Stimulated activated CD8-positive, alpha-beta memory T cell treated with anti-CD3 and anti-CD28 coated beads, Interleukin-15, amount 100 ng/mL, for 1 hour (primary cell): Measurements from ENCODE around the gene ST6GALNAC3.
"Not testable (repeated sequence)": the region's sequence is repeated elsewhere in the genome, so short reads cannot be mapped to it uniquely, and the experiment has no call there.

Source experiments
- DNase-seq: peaks from one replicate; pipeline ENCODE4 v3.0.0-alpha.2; 2020; ENCODE audit warnings: low read depth

ST6GALNAC3 gene

DNA sequence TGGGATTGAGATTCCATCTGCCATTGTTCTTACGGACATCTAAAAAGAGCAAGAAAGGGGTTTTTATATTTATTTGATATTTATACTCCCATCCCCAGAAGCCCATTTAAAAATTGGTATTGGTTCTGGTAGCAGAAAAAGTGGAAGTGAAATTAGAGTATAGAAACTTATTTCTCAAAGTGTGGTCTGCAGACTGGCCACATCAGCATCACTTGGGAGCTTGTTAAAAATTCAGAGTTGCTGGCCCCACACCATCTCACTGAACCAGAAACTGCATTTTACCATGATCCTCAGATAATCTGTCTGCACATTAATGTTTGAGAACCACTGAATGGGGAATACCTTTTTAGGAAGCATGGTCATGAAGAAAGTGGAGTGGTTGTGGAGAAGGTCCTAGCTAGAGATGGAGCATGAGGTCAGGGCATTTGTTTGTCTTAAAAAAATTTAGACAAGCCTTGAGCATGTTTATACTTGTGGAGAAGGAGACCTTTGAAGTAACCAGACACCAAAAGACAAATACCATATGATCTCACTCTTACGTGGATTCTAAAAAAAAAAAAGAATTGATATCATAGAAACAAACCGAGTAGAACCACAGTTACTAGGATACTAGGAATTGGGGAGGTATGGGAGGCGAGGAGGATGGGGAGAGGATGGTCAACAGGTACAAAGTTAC lies 116.3 kb downstream of the ST6GALNAC3 start:
- no peak for DNase-seq

GRCh38 chr1:76191561-76191960 lies 117.0 kb downstream of the ST6GALNAC3 start:
- no peak for DNase-seq

DNA sequence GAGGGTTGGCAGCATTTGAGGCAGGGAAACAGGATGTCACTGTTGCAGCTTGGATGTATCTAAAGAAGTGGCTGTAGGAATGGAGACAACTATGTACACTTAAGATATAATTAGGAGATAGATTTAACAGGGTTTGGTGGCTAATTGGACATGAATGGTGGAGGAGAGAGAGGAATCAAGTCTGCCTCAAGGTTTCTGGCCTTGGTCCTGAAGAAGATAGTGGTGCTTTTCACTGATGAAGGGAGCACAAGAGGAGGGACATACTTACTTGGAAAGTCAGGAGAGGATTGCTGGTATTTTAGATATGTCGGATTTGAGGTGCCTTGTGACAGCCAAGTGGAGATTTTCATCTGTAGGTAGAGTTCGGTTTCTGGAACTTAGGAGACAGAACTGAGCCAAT lies 123.9 kb downstream of the ST6GALNAC3 start:
- no peak for DNase-seq

- DNase-seq, result no peak
Measured at GRCh38 chr1:76202670-76203069, 128.1 kb downstream of the ST6GALNAC3 start.

DNA sequence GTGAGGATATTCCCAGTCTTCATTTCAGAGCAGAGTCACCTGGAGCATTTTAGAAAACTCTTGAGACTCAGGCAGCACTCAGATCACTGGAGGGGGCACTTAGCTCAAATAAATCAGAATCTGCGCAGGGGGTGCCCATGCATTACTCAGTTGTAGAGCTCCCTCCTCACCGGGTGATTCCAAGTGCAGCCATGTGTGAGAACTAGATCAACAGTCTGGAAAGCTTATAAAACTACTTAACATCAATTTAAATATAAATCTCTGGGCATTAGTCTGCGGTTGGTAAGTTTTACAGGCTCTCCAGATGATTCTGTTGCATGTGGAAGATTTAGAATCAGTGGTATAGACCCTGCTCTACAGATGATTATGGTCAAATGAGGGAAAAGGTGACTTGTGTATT lies 128.6 kb downstream of the ST6GALNAC3 start:
- no peak for DNase-seq

- no peak for DNase-seq
Measured at GRCh38 chr1:76209238-76209637, 134.7 kb downstream of the ST6GALNAC3 start.

- DNase-seq, result no peak
Measured at GRCh38 chr1:76209648-76210047, 135.1 kb downstream of the ST6GALNAC3 start.

- DNase-seq, result no peak
Measured at GRCh38 chr1:76210160-76210559, 135.6 kb downstream of the ST6GALNAC3 start.

DNA sequence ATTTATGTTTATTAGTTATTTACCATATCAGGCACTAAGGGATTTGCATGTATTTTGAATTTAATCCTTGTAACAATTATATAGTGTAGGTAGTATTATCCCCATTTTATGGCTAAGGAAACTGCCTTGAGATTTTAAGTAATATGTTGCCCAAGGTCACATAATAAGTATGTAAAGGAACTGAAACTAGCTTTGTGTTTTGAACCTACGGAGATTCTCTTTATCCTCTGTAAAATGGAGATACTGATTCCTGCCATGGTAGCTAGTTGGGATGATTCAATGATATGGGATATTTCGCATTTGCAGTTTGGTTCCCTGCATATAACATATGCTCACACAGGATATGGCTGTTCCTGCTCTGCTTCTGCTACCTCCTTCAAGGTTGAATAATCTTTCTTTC lies 144.3 kb downstream of the ST6GALNAC3 start:
- no peak for DNase-seq

DNA sequence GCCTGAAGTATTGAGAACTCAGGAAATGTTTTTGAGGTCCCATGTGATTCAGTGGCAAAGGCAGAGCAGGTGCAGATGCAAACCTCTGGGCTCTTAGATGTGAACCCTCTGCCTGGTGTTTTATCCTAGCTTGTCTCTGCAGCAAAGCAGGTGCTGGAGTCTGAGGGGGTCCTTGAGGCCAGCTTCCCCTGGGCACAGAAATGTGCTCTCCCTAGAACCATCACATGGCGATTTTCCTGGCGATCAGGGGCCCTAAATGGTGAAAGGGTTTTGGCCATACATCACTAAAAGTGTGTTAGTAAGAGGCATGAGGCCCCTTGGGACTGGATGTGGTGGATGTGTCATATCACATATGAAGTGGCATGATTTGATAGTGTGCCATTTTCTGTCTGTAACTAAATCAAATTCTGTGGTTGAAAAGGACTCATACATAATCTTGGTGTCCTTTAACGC lies 144.8 kb downstream of the ST6GALNAC3 start:
- DNase-seq, result no peak

GRCh38 chr1:76224752-76225151 lies 150.2 kb downstream of the ST6GALNAC3 start:
- DNase-seq, result no peak

DNA sequence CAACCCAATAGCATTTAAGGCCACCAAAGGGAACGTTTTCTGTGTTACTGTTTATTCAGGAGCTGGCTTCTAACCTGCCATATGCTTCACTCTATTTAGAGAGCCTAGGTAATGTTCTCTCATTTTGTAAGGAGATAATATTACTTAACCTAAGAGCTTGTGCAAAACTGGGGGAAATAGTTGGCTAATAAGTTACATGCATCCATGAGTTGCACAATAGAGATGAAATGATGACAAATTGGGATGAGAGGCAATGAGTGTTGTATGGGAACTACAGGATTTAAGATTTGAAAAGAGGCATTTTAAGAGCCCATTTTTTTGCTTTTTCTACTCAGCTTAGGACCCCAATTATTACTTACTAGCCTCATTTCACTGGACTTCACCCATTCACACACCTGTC lies 151.0 kb downstream of the ST6GALNAC3 start:
- no peak for DNase-seq

GRCh38 chr1:76227621-76228020 lies 153.1 kb downstream of the ST6GALNAC3 start:
- no peak for DNase-seq

GRCh38 chr1:76229279-76230005 lies 154.9 kb downstream of the ST6GALNAC3 start:
- no peak for DNase-seq

DNA sequence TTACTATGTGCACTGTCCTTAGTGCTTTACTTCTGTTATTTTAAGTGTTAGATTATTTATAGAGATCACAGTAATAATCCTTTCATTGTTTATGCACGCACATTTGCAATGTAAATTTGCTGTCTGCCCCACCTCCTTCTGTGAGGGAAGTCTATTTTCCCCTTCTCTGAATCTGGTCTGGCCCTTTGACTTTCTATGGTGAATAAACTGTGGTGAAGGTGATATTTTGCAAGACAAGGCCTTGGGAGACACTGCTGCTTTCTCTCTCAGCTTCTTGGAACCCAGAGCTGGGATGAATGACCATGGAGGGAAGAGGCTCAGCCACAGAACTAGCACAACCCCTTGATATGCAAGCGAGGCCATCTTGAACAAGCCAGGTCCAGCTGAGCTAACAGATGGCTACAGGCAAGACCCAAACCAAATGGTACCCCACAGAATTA lies 156.3 kb downstream of the ST6GALNAC3 start:
- DNase-seq, result no peak

- no peak for DNase-seq
Measured at GRCh38 chr1:76231320-76231719, 156.8 kb downstream of the ST6GALNAC3 start.

GRCh38 chr1:76232666-76233065 lies 158.1 kb downstream of the ST6GALNAC3 start:
- no peak for DNase-seq

DNA sequence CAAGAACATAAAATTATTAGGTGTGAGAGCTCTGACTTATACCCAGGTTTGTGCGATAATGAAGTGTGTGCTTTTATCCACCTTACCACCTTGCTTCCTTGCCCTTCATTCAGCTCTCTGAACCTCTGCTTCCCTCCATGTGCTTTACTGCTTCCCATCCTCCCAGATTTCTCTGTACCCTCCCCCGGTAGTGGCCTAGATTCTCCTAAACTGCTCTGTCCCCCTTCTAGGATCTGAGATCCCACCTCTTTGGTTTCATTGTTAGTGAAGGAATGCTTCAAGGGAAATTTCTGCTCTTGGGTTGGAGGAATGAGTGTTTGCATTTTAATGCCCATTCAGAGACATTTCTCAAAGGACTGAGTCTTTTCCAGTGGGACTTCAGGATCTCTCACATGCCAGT lies 159.5 kb downstream of the ST6GALNAC3 start:
- no peak for DNase-seq

GRCh38 chr1:76237211-76237610 lies 162.7 kb downstream of the ST6GALNAC3 start:
- no peak for DNase-seq

GRCh38 chr1:76238094-76238628 lies 163.6 kb downstream of the ST6GALNAC3 start:
- no peak for DNase-seq

- DNase-seq, result no peak
Measured at GRCh38 chr1:76239470-76239918, 164.9 kb downstream of the ST6GALNAC3 start.

DNA sequence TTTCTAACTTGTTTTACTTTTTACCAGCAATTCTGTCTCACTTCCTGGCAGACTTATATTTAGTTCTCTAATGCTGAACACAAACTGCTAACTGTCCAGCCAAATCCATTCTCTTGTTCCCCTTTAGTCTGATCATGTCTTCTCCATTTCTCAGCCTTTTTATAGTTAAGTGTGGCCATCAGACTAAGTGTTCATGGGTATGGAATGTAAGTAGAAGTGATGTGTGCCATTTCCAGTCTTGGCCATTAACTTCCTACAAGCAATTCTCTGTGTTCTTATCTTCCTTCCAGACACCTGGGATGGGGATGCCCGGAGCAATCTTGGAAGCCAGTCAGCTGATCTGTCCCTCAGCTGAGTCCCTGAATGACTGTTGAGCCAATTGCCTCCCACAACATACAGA lies 165.8 kb downstream of the ST6GALNAC3 start:
- no peak for DNase-seq

GRCh38 chr1:76242587-76242986 lies 168.0 kb downstream of the ST6GALNAC3 start:
- DNase-seq, result not testable (repeated sequence)
